Parathyroid adenoma (tissue), 2 donors: Measurements from ENCODE around the gene KRTAP16-1.
A peak's percentile ranks its signal among the peaks of the same experiment; 100 is the strongest.

ENCODE experiments used
- H2AFZ ChIP-seq: fragments of 300-600 bp; sonication (generic); one replicate; pipeline ENCODE4 v1.7.0; 2017; ENCODE audit warnings: antibody characterized with exemption, mild to moderate bottlenecking
- H3K27ac ChIP-seq: fragments of 300-600 bp; sonication (generic); one replicate; pipeline ENCODE4 v1.7.0; 2017
- H3K27me3 ChIP-seq: fragments of 300-600 bp; sonication (generic); one replicate; pipeline ENCODE4 v1.7.0; 2017; ENCODE audit warnings: low read length; ENCODE audit not compliant: control insufficient read depth, insufficient read depth
- H3K36me3 ChIP-seq: fragments of 300-600 bp; sonication (generic); one replicate; pipeline ENCODE4 v1.7.0; 2017; ENCODE audit warnings: low read length; ENCODE audit not compliant: control insufficient read depth, insufficient read depth
- H3K4me1 ChIP-seq: fragments of 300-600 bp; sonication (generic); one replicate; pipeline ENCODE4 v1.7.0; 2017; ENCODE audit warnings: control low read depth
- H3K4me2 ChIP-seq: fragments of 300-600 bp; sonication (generic); one replicate; pipeline ENCODE4 v1.7.0; 2017; ENCODE audit warnings: low read length
- H3K4me3 ChIP-seq: fragments of 300-600 bp; sonication (generic); one replicate; pipeline ENCODE4 v1.7.0; 2017; ENCODE audit warnings: low read depth, low read length
- H3K79me2 ChIP-seq: fragments of 300-600 bp; sonication (generic); one replicate; pipeline ENCODE4 v1.7.0; 2017; ENCODE audit warnings: control low read depth
- H3K9ac ChIP-seq: fragments of 300-600 bp; sonication (generic); one replicate; pipeline ENCODE4 v1.7.0; 2017; ENCODE audit warnings: mild to moderate bottlenecking
- H3K9me3 ChIP-seq: fragments of 300-600 bp; sonication (generic); one replicate; pipeline ENCODE4 v1.7.0; 2017; ENCODE audit warnings: low read length; ENCODE audit not compliant: control insufficient read depth
- CTCF ChIP-seq: fragments of 300-600 bp; sonication (generic); IDR thresholded peaks from one replicate; pipeline ENCODE4 v1.7.0; 2017; ENCODE audit warnings: antibody characterized with exemption, mild to moderate bottlenecking
- donor health status: primary hyperparathyroidism.

Gene KRTAP16-1

DNA sequence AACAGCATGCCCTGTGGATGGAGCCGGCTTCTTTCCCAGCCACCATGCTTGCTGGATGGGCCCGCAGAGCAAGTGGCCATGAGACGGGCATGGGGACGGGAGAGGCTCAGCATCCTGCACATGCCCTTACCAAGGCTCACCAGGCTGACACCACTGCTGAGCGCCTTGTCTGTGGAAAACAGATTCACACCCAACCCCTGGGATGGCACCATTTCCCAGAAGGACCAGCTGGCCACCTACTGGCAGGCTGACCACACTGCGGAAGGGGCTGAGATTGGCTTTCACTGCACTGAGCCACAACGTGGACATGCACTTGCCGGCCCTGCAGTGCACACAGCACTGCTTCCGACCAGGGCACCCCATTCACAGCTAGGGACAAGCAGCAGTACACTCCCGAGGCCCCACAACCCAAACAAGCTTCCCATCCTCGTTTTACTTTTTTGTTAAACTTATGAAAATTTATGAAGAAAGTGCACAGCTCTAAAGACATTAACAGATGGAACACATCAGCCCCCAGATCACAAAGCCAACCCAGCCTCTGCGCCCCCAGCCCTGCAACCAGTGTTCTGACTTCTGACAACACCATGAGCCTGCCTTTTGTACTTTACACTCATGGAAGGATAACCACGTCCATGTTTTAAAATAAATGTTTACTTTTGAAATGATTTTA is 20.3 kb upstream of the KRTAP16-1 start:
- no peak overlapping the region for H2AFZ ChIP-seq
- H3K4me1 ChIP-seq: no peaks in the 10 kb centered on the region
- no peaks in the 10 kb centered on the region for H3K36me3 ChIP-seq
- H3K79me2 ChIP-seq: no peaks in the 10 kb centered on the region
- no peak overlapping the region for H3K4me3 ChIP-seq
- no peaks in the 10 kb centered on the region for H3K9me3 ChIP-seq
- H3K9ac ChIP-seq: no peak overlapping the region
- TF ChIP-seq CTCF: peak; percentile 49
- H3K27me3 ChIP-seq: no peaks in the 10 kb centered on the region
- no peak overlapping the region for H3K4me2 ChIP-seq
- no peak overlapping the region for H3K27ac ChIP-seq

GRCh38 chr17:41328207-41328606 is 19.1 kb upstream of the KRTAP16-1 start:
- H3K27me3 ChIP-seq: no peaks in the 10 kb centered on the region
- no peaks in the 10 kb centered on the region for H3K9me3 ChIP-seq
- no peaks in the 10 kb centered on the region for H3K36me3 ChIP-seq
- no peak overlapping the region for H3K4me2 ChIP-seq
- H2AFZ ChIP-seq: no peak overlapping the region
- no peaks in the 10 kb centered on the region for H3K4me1 ChIP-seq
- H3K79me2 ChIP-seq: no peaks in the 10 kb centered on the region
- no peak overlapping the region for H3K27ac ChIP-seq
- no peak overlapping the region for H3K4me3 ChIP-seq
- no peak overlapping the region for H3K9ac ChIP-seq
- no peak for TF ChIP-seq CTCF

- H3K9me3 ChIP-seq: no peaks in the 10 kb centered on the region
- H3K4me3 ChIP-seq: no peak overlapping the region
- no peak for TF ChIP-seq CTCF
- no peak overlapping the region for H3K4me2 ChIP-seq
- H3K36me3 ChIP-seq: no peaks in the 10 kb centered on the region
- H3K27ac ChIP-seq: no peak overlapping the region
- no peak overlapping the region for H3K9ac ChIP-seq
- H3K79me2 ChIP-seq: no peaks in the 10 kb centered on the region
- no peaks in the 10 kb centered on the region for H3K4me1 ChIP-seq
- H3K27me3 ChIP-seq: no peaks in the 10 kb centered on the region
- H2AFZ ChIP-seq: no peak overlapping the region
Observed at GRCh38 chr17:41327411-41328120, 18.5 kb upstream of the KRTAP16-1 start.

- TF ChIP-seq CTCF: no peak
- H3K27ac ChIP-seq: no peak overlapping the region
Observed at GRCh38 chr17:41326173-41327145, 17.4 kb upstream of the KRTAP16-1 start.

More at GRCh38 chr17:41326173-41327145, 17.4 kb upstream of the KRTAP16-1 start:
- Histone ChIP-seq H3K9me3 (no peaks in the 10 kb centered on the region), H3K4me3 (no peak overlapping the region), H2AFZ (no peak overlapping the region), H3K79me2 (no peaks in the 10 kb centered on the region), H3K36me3 (no peaks in the 10 kb centered on the region), H3K4me2 (no peak overlapping the region), H3K4me1 (no peaks in the 10 kb centered on the region), H3K9ac (no peak overlapping the region), H3K27me3 (no peaks in the 10 kb centered on the region)
